Stimulated activated CD4-positive, alpha-beta T cell treated with anti-CD3 and anti-CD28 coated beads, Interleukin-15, amount 100 ng/mL, for 1 hour (primary cell): ENCODE results near the gene KCNJ1.

Experiments
- DNase-seq, 2 donors: peaks; one replicate each; pipeline ENCODE4 v3.0.0-alpha.2; 2020; ENCODE audit warnings: low read depth in 1 of 2, low spot score in 1 of 2

The KCNJ1 gene

GRCh38 chr11:128901653-128902514 is 34.8 kb upstream of the KCNJ1 start:
- DNase-seq = no peak

GRCh38 chr11:128900468-128900867 is 33.4 kb upstream of the KCNJ1 start:
- no peak for DNase-seq

- DNase-seq = no peak
These were observed 31.7 kb upstream of the KCNJ1 start for GRCh38 chr11:128898580-128899344.

- DNase-seq = no peak
These were observed 30.7 kb upstream of the KCNJ1 start for GRCh38 chr11:128897826-128898225.

- DNase-seq = no peak
These were observed 29.3 kb upstream of the KCNJ1 start for GRCh38 chr11:128896356-128896755.

- no peak for DNase-seq
These were observed 28.4 kb upstream of the KCNJ1 start for GRCh38 chr11:128895526-128895925.

DNA sequence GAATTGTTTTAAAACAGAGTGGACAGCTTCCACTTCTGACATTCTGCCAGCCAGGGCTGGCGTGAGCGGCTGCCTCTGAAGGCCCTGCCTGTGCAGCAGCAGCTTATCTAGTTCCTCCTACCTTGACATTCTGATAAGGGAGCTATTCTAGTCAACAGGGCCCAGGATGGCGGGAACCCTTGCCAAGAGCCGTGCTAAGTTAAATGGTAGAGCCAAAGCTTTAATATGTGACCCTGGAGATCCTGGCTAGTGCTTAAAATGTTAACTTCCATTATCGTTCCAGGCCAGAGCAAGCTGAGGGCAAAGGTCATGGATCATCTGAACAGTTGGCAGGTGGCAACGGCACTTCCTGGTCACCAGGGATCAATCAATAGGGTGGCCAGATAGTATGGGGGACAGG is 27.6 kb upstream of the KCNJ1 start:
- DNase-seq = no peak

GRCh38 chr11:128894286-128894681 is 27.2 kb upstream of the KCNJ1 start:
- DNase-seq = no peak

DNA sequence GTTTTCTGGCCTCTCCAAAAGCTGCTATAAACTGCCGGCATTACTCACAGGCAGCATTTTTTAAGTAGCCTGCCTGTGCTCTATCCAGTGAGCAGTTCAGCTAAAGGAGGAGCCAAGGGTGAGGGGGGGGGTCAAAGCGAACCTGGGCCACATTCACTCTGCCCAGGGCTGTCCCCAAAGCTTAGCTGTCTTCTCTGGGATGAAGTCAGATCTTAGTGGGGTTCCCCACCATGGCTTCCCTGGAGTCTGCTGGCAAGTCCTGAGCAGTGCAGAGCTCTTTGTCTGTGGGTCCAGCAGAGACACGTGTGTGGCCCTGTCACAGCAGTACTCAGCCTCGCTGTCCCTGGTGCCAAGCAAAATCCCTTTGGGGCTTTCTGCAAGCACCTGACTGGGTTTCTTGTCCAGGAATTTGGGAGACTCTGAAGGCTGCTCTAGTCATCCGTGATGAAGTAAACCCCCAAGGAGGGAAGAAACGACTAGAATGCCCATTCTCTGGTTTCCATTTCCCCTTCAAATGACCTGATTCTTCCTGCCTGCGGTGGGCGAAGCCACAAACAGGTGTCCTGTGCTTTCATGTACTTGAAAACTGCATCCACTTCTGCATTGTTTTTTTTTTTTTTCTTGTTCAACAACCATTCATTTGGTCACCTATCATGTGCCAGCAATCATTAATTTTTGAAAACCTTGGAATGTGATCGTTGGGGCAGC is 26.6 kb upstream of the KCNJ1 start:
- DNase-seq = no peak

- no peak for DNase-seq
These were observed 25.9 kb upstream of the KCNJ1 start for GRCh38 chr11:128892866-128893565.

GRCh38 chr11:128891913-128892398 is 24.9 kb upstream of the KCNJ1 start:
- DNase-seq = no peak

- DNase-seq = no peak
These were observed 23.7 kb upstream of the KCNJ1 start, which contains the start of gene KCNJ5 for GRCh38 chr11:128890543-128891368. Gene KCNJ5, plus strand, starts transcription at chr11:128891356. Its CDS starts 19,918 bp downstream, at chr11:128911274.

- DNase-seq = no peak
These were observed 23.1 kb upstream of the KCNJ1 start for GRCh38 chr11:128890216-128890542.

- DNase-seq = no peak
These were observed 22.6 kb upstream of the KCNJ1 start for GRCh38 chr11:128889657-128890213.

- DNase-seq = no peak
These were observed 21.2 kb upstream of the KCNJ1 start for GRCh38 chr11:128888034-128888985.

DNA sequence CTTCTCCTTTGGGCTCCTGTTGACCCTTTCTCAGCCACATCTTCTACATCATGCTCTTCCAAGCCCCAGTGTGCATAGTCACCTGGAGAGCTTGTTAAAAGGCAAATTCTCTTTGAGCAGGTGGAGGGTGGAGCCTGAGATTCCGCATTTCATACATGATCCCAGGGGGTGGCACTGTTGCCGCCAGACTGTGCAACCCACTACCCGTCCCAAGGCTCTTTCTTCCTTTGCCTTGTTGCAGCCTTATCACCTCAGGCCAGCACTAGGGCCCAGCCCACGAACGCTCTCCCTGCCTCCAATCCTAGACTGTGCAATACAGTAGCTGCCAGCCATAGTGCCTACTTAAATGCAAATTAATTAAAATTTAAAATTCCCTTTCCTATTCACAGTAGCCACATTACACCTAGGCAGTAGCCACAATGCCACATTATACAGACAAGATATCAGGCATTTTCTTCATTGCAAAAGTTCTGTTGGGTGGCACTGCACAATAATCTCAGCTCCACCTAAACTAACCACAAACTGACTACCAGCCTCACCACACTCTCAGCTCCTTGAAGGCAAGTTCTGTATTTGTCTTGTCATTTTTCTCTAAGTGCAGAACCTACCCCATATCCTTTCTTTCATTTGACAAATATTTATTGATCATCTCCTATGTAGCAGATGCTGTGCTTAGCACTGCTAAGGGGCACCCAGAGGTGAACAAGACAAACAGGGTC is 19.5 kb upstream of the KCNJ1 start:
- DNase-seq = no peak

DNA sequence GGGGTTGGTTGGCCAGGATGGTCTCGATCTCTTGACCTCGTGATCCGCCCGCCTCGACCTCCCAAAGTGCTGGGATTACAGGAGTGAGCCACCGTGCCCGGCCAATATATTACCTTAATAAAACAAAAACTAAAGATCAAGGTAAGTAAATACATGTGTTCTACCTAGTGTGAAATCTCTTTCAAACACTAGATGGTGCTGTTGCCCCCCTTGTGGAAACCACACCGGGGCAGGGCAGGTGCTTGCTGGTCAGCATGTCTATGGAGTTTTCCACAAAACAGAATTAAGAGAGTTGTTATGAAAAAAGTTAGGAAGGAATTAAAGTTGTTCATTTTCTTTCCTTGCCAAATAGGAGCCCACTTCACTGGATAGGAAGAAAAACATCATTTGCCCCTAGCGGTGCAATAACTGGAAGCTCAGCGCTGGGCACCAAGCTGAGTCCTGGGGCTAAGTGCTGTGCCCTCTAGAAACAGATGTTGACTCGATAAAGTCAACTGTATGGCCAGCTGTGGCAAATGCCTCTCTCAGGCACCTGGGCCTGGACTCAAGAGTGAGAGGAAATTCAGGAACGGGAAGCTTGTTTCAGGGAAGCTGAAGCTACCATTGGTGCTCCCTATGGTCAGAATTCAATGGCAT is 17.7 kb upstream of the KCNJ1 start:
- DNase-seq = no peak

GRCh38 chr11:128884054-128884453 is 17.0 kb upstream of the KCNJ1 start:
- no peak for DNase-seq
